Measurements from ENCODE around the gene SYTL1. TPM values are rescaled to one million over a fixed set of nuclear protein-coding genes. Genes with fewer than 3 reads are reported as not detected.

Gene SYTL1
- total and polyA plus RNA-seq, 4 donors = 0.75 to 3.7 (median 1.5) TPM

DNA sequence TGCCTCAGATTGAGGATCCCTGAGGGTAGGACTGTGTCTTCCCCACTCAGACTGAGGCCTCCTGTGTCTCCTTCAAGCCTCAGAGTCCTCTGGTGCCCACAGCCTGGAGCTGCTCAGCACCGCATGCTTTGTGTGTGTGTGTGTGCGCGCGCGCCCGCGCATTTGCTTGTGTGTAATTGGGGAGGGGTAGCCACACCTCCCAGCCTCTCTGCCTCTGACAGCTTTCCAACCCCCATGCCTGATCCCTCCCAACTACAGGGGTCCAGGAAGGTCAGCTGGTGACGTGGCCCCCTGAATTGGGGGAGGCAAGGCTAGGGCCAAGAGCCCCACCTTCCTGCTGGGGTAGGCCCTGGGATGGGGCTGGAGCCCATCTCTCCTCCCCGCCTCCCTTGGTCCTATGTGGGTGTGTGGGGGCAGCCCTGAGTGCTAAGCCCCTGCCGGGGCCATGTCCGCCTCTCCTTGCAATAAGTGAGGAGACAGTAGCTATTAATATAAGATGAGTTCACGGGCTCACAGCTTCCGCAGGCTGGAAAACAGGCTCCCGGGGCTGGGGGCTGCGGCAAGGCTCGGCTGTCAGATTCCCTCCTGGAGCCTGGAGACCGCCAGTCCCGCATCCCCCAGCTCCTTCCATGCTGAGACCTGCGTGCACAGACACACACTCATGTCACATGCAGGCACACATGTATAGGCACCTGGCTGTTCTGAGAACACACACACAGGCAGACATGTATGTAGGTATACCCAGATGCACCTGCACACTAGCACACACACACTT, 57.6 kb downstream of the SYTL1 start:
- intact Hi-C loops (cut with DNase I) = loop anchor here (5.0 to 10.0 kb wide), 5 partner anchors 85 to 295 kb away; no protein-coding TSS in a partner anchor

DNA sequence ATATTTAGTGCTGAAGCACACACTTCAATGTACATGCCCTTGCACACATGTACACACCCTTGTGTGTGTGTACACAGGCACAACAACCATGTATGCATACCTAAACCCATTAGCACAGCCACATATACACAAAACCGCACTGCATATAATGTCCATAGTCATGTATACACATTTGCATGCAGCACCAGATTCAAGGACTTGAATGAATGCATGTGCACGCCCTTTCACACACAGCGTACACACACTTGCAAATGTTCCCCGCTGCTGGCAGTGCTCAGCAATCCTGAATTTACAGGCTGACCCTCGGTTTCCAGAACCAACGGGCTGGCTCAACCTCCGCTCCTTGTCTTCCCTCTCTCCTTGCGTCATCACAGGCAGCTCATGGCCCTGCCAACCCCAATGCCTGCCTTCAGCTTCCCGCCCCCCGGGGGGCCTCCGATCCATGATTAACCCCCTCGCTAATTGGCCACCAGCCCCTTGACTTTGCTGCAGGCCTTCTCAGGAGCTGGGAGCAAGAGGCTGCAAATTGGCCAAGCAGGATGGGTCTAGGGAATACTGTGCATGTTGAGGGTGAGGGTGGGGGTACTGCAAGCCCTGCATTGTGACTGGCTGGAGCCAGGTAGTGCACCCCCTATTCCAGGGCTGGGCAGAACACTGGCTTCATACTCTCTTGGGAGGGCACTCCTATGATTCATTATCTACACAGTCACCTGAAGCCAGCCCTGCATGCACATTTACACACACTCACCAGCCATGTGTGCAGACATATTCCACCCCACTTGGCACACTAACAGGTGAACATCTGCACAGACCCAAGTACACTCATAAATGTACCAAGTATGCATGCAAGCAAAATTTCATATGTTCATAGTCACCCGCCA, 58.5 kb downstream of the SYTL1 start:
- Histone ChIP-seq H3K27me3 (ENCODE audit: control insufficient read depth in 1 of 2, insufficient read depth in 2 of 2, low read length in 1 of 2) (no peaks in the 10 kb centered on the region), H3K27ac (ENCODE audit: low read depth in 1 of 2, low read length in 2 of 2) (no peak overlapping the region), H3K9me3 (ENCODE audit: control insufficient read depth, low read length) (no peaks in the 10 kb centered on the region), H3K4me1 (ENCODE audit: control insufficient read depth in 1 of 2, insufficient read depth in 2 of 2, low read length in 2 of 2) (no peaks in the 10 kb centered on the region), H3K4me3 (ENCODE audit: low read length in 2 of 2) (no peak overlapping the region), H3K36me3 (ENCODE audit: control insufficient read depth in 1 of 2, insufficient read depth in 2 of 2, low read length in 1 of 2) (no peaks in the 10 kb centered on the region)
- DNase-seq (no peak), ATAC-seq (ENCODE audit: low FRiP score) (no peak)
- intact Hi-C loops (cut with DNase I) = loop anchor here in 1 of 2 donors (5.0 to 10.0 kb wide), 3 partner anchors 84 to 262 kb away; no protein-coding TSS in a partner anchor
- 25 to 26% methylated on average over 13 of the region's 13 CpGs for WGBS, 2 donors

More for the DNA sequence above, 57.6 kb downstream of the SYTL1 start:
- Histone ChIP-seq H3K9me3 (ENCODE audit: control insufficient read depth, low read length) (no peaks in the 10 kb centered on the region), H3K27ac (ENCODE audit: low read depth in 1 of 2, low read length in 2 of 2) (no peak overlapping the region), H3K4me1 (ENCODE audit: control insufficient read depth in 1 of 2, insufficient read depth in 2 of 2, low read length in 2 of 2) (no peaks in the 10 kb centered on the region), H3K27me3 (ENCODE audit: control insufficient read depth in 1 of 2, insufficient read depth in 2 of 2, low read length in 1 of 2) (no peaks in the 10 kb centered on the region), H3K4me3 (ENCODE audit: low read length in 2 of 2) (no peak overlapping the region), H3K36me3 (ENCODE audit: control insufficient read depth in 1 of 2, insufficient read depth in 2 of 2, low read length in 1 of 2) (no peaks in the 10 kb centered on the region)
- no peak for DNase-seq
- 43 to 48% methylated on average over 19 of the region's 19 CpGs for WGBS, 2 donors
- ATAC-seq (ENCODE audit: low FRiP score) = no peak

DNA sequence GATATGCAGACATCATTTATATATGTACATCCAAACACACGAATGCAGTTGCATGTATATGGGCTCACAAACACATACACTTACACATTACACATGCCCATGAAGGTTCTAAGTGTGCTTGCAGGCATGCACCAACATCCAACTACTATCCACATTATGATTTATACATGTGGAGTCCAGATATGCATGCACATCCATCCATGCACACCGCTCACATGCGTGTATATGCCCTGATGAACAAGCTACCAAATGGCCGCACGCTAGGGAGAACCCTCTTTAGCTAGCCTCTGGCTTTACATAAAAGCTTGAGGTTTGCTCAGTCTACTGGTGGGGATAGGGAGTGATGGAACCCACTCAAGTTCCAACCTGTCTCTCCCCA, 59.1 kb downstream of the SYTL1 start:
- ATAC-seq (ENCODE audit: low FRiP score) = no peak
- no peaks in the 10 kb centered on the region for H3K36me3 ChIP-seq (ENCODE audit: control insufficient read depth in 1 of 2, insufficient read depth in 2 of 2, low read length in 1 of 2)
- no peak for DNase-seq
- WGBS, 2 donors = 84 to 86% methylated on average over 5 of the region's 5 CpGs
- no peaks in the 10 kb centered on the region for H3K27me3 ChIP-seq (ENCODE audit: control insufficient read depth in 1 of 2, insufficient read depth in 2 of 2, low read length in 1 of 2)
- intact Hi-C loops (cut with DNase I) = loop anchor here in 1 of 2 donors (5.0 to 10.0 kb wide), 3 partner anchors 84 to 261 kb away; no protein-coding TSS in a partner anchor
- no peak overlapping the region for H3K4me3 ChIP-seq (ENCODE audit: low read length in 2 of 2)
- no peak overlapping the region for H3K27ac ChIP-seq (ENCODE audit: low read depth in 1 of 2, low read length in 2 of 2)
- H3K9me3 ChIP-seq (ENCODE audit: control insufficient read depth, low read length) = no peaks in the 10 kb centered on the region
- no peaks in the 10 kb centered on the region for H3K4me1 ChIP-seq (ENCODE audit: control insufficient read depth in 1 of 2, insufficient read depth in 2 of 2, low read length in 2 of 2)

DNA sequence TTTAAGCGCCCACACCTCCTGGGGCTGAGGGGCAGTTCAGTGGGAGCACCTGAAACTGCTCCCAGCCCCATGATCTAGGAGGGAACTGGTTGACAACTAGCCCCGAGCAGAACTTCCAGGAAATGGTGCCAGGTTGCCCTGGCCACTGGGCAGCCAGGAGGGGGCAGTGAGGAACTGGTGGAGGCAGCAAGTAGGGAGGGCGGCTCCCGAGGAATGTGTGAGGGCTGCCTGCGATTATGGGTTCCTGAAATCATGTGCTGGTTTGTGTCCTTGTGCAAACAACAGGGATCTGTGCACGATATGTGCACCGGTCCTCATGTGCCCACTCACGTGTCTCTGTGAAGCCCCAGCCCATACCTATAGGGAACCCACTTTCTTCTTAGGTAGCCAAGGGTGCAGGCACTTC, 60.5 kb downstream of the SYTL1 start:
- intact Hi-C loops (cut with DNase I) = loop anchor here in 1 of 2 donors (1.0 to 10.0 kb wide), 4 partner anchors 82 to 260 kb away; no protein-coding TSS in a partner anchor
- 19 to 21% methylated on average over 8 of the region's 8 CpGs for WGBS, 2 donors
- DNase-seq = peak; percentile 87 to 92
- Histone ChIP-seq H3K36me3 (ENCODE audit: control insufficient read depth in 1 of 2, insufficient read depth in 2 of 2, low read length in 1 of 2) (no peaks in the 10 kb centered on the region), H3K4me3 (ENCODE audit: low read length in 2 of 2) (no peak overlapping the region), H3K27me3 (ENCODE audit: control insufficient read depth in 1 of 2, insufficient read depth in 2 of 2, low read length in 1 of 2) (no peaks in the 10 kb centered on the region), H3K4me1 (ENCODE audit: control insufficient read depth in 1 of 2, insufficient read depth in 2 of 2, low read length in 2 of 2) (no peaks in the 10 kb centered on the region), H3K9me3 (ENCODE audit: control insufficient read depth, low read length) (no peaks in the 10 kb centered on the region), H3K27ac (ENCODE audit: low read depth in 1 of 2, low read length in 2 of 2) (peak overlapping the region; percentile 49 to 71)
- ATAC-seq (ENCODE audit: low FRiP score) = peak; percentile 74

DNA sequence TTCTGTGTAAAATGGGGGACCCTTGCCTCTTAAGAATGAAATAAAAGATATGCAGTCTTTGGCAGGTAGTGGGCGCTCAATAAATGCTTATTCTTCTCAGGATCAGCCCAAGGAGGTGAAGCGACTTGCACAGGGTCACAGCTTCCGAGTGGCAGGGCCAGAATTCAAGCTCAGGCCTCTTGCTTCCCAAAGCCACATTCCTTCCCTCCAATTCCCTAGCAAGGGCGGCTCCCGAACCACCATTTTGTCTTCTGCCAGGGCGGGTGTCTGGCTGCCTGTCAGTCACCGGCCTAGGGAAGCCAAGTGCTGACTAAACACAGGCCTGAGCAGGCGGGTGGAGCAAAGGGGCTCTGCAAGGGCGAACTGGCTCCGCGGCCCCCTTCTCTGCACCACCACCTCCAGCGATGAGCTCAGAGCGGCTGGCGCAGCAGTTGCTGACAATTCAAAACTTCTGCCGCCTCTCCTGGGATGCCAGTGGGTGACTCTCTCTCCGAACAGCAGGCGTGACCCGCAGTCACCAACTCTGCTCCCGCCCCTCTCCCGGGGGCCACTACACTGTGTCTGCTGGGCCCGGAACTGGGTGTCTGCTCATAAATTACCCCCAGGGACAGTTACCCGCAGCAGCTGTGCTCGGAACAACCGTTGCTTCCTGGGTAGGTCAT, 61.4 kb downstream of the SYTL1 start:
- Histone ChIP-seq H3K27ac (ENCODE audit: low read depth in 1 of 2, low read length in 2 of 2) (peak overlapping the region in 1 of 2 donors; percentile 49), H3K36me3 (ENCODE audit: control insufficient read depth in 1 of 2, insufficient read depth in 2 of 2, low read length in 1 of 2) (peaks cover 0 to 1% of the 10 kb centered on the region in 2 donors), H3K4me3 (ENCODE audit: low read length in 2 of 2) (no peak overlapping the region), H3K4me1 (ENCODE audit: control insufficient read depth in 1 of 2, insufficient read depth in 2 of 2, low read length in 2 of 2) (no peaks in the 10 kb centered on the region), H3K9me3 (ENCODE audit: control insufficient read depth, low read length) (no peaks in the 10 kb centered on the region), H3K27me3 (ENCODE audit: control insufficient read depth in 1 of 2, insufficient read depth in 2 of 2, low read length in 1 of 2) (no peaks in the 10 kb centered on the region)
- intact Hi-C loops (cut with DNase I) = loop anchor here in 1 of 2 donors (5.0 to 10.0 kb wide), 3 partner anchors 82 to 259 kb away; no protein-coding TSS in a partner anchor
- 19 to 20% methylated on average over 24 of the region's 24 CpGs for WGBS, 2 donors
- DNase-seq (peak; percentile 89 to 90), ATAC-seq (ENCODE audit: low FRiP score) (peak; percentile 77)

Other genes with a start within 250 kb of the SYTL1 start
- 10 to 100 TPM; 17.6 to 24.9 TPM for gene SLC9A1, start 186.9 kb upstream of the SYTL1 start, total RNA-seq
- 10 to 100 TPM in 1 of 2 donors, 1 to 10 TPM in 1; 4.5 to 10.1 TPM for gene SLC9A1, start 186.9 kb upstream of the SYTL1 start, polyA plus RNA-seq
- 10 to 100 TPM; 34.0 to 38.5 TPM for gene WDTC1, start 107.4 kb upstream of the SYTL1 start, total RNA-seq
- gene WDTC1, start 107.4 kb upstream of the SYTL1 start, polyA plus RNA-seq = 10 to 100 TPM; 12.8 to 19.3 TPM
- 10 to 100 TPM; 27.4 to 32.4 TPM for gene TMEM222, start 19.9 kb upstream of the SYTL1 start, total RNA-seq
- 10 to 100 TPM; 19.9 to 49.1 TPM for gene TMEM222, start 19.9 kb upstream of the SYTL1 start, polyA plus RNA-seq
- 10 to 100 TPM; 84.8 to 90.3 TPM for gene MAP3K6, start 24.9 kb downstream of the SYTL1 start, total RNA-seq
- 100 to 1,000 TPM in 1 of 2 donors, 10 to 100 TPM in 1; 11.5 to 164 TPM for gene MAP3K6, start 24.9 kb downstream of the SYTL1 start, polyA plus RNA-seq
- 10 to 100 TPM in 1 of 2 donors, 1 to 10 TPM in 1; 2.7 to 11.5 TPM for gene FCN3, start 32.8 kb downstream of the SYTL1 start, total RNA-seq
- under 1 TPM; 0.15 to 0.50 TPM for gene FCN3, start 32.8 kb downstream of the SYTL1 start, polyA plus RNA-seq
- not detected for gene CD164L2, start 41.3 kb downstream of the SYTL1 start, total RNA-seq
- gene CD164L2, start 41.3 kb downstream of the SYTL1 start, polyA plus RNA-seq = not detected
- gene GPR3, start 50.6 kb downstream of the SYTL1 start, total RNA-seq = under 1 TPM; 0.68 to 0.93 TPM
- gene GPR3, start 50.6 kb downstream of the SYTL1 start, polyA plus RNA-seq = under 1 TPM in 1 of 2 donors, not detected in 1; 0.20 TPM
- gene WASF2, start 148.1 kb downstream of the SYTL1 start, total RNA-seq = 100 to 1,000 TPM; 155 to 164 TPM
- 10 to 100 TPM; 27.2 to 47.4 TPM for gene WASF2, start 148.1 kb downstream of the SYTL1 start, polyA plus RNA-seq